Skeletal muscle satellite cell (primary cell): Measurements from ENCODE around the gene MCCC2. TPM values are rescaled to one million over a fixed set of nuclear protein-coding genes. Genes with fewer than 3 reads are reported as not detected.
"Not testable (repeated sequence)": the region's sequence is repeated elsewhere in the genome, so short reads cannot be mapped to it uniquely, and the experiment has no call there.

ENCODE experiments used
- H3K27me3 ChIP-seq: 2 replicates; pipeline ENCODE4 v1.7.0; 2013; ENCODE audit warnings: low read length; ENCODE audit not compliant: control insufficient read depth, insufficient read depth
- H3K36me3 ChIP-seq: 2 replicates; pipeline ENCODE4 v1.7.0; 2013; ENCODE audit warnings: mild to moderate bottlenecking, control low read depth, low read length; ENCODE audit not compliant: insufficient read depth
- H3K4me1 ChIP-seq: 2 replicates; pipeline ENCODE4 v1.7.0; 2013; ENCODE audit warnings: low read length; ENCODE audit not compliant: control insufficient read depth, insufficient read depth
- H3K4me2 ChIP-seq: 2 replicates; pipeline ENCODE4 v1.7.0; 2013; ENCODE audit warnings: mild to moderate bottlenecking, low read length
- H3K4me3 ChIP-seq: 2 replicates; pipeline ENCODE4 v1.7.0; 2013; ENCODE audit warnings: low read length
- H3K9ac ChIP-seq: 2 replicates; pipeline ENCODE4 v1.7.0; 2013; ENCODE audit warnings: mild to moderate bottlenecking, low read depth, low read length, moderate library complexity
- H3K9me3 ChIP-seq: replicated peaks from 2 replicates; pipeline ENCODE4 v1.7.0; 2013; ENCODE audit warnings: mild to moderate bottlenecking, control low read depth, low read length
- total RNA-seq: library from RNA; depleted of rRNA; stranded (reverse); fragments of >200 nt; gene quantifications from 2 replicates; pipeline ENCODE4 v1.2.3, GENCODE V29; 2012; rRNA removed

Gene MCCC2
- total RNA-seq, result 21.8 and 24.6 TPM in 2 replicates

GRCh38 chr5:71586941-71587765, at the start of gene MCCC2:
Gene MCCC2, plus strand, starts transcription at chr5:71587340. Its CDS starts 86 bp downstream, at chr5:71587426.
- Histone ChIP-seq H3K4me1 (peaks cover 13% of the 10 kb centered on the region), H3K9ac (peak within 1 kb of the TSS; percentile 92), H3K36me3 (no peaks in the 10 kb centered on the region), H3K4me3 (peak within 1 kb of the TSS; percentile 74), H3K27me3 (no peaks in the 10 kb centered on the region), H3K4me2 (peak within 1 kb of the TSS; percentile 81), H3K9me3 (no peaks in the 10 kb centered on the region)

DNA sequence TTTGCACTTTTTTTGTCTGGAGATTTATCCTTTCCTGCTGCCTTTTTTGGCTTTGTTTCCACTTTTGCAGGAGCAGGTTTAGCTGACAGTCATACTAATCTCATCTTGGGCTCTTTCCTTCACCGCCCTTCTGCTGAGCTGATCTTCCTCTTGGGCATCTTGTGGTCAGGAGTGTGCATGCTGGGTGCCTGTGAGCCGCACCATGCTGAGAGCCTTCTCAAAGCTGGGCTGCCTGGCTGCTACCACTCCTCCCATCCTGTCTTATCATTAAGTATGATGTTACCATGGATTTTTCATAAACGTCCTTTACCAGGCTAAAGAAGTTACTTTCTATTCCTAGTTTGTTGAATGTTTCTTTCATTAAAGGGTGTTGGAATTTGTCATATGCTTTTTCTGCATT, 49.5 kb upstream of the MCCC2 start:
- Histone ChIP-seq H3K4me1 (peaks cover 16% of the 10 kb centered on the region), H3K36me3 (peaks cover 43% of the 10 kb centered on the region), H3K9me3 (no peaks in the 10 kb centered on the region), H3K4me2 (no peak overlapping the region), H3K4me3 (no peak overlapping the region), H3K27me3 (no peaks in the 10 kb centered on the region), H3K9ac (no peak overlapping the region)

DNA sequence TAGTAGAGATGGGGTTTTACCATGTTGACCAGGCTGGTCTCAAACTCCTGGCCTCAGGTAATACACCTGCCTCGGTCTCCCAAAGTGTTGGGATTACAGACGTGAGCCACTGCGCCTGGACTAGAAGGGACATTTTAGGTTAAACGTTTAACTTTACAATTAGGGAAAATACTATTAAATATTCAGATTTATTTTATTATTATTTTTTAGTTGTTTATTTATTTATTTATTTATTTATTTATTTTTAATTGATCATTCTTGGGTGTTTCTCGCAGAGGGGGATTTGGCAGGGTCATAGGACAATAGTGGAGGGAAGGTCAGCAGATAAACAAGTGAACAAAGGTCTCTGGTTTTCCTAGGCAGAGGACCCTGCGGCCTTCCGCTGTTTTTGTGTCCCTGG, 36.3 kb upstream of the MCCC2 start:
- H3K36me3 ChIP-seq, result peaks cover 43% of the 10 kb centered on the region
- H3K27me3 ChIP-seq, H3K4me2 ChIP-seq, H3K4me3 ChIP-seq, H3K9ac ChIP-seq, H3K4me1 ChIP-seq, H3K9me3 ChIP-seq: not testable (repeated sequence)

GRCh38 chr5:71551582-71551981, 35.6 kb upstream of the MCCC2 start:
- H3K36me3 ChIP-seq, result peaks cover 40% of the 10 kb centered on the region
- H3K9me3 ChIP-seq, H3K9ac ChIP-seq, H3K4me3 ChIP-seq, H3K4me2 ChIP-seq, H3K4me1 ChIP-seq, H3K27me3 ChIP-seq: not testable (repeated sequence)

- H3K36me3 ChIP-seq, result peaks cover 42% of the 10 kb centered on the region
- not testable (repeated sequence) for H3K4me3 ChIP-seq, H3K27me3 ChIP-seq
Observed at GRCh38 chr5:71552026-71552749, 35.0 kb upstream of the MCCC2 start.

GRCh38 chr5:71563161-71563560, 24.0 kb upstream of the MCCC2 start:
- Histone ChIP-seq H3K4me3 (no peak overlapping the region), H3K9ac (no peak overlapping the region), H3K4me2 (no peak overlapping the region), H3K4me1 (no peaks in the 10 kb centered on the region), H3K9me3 (no peaks in the 10 kb centered on the region), H3K27me3 (no peaks in the 10 kb centered on the region), H3K36me3 (peaks cover 45% of the 10 kb centered on the region)

More at GRCh38 chr5:71552026-71552749, 35.0 kb upstream of the MCCC2 start:
- not testable (repeated sequence) for H3K4me2 ChIP-seq, H3K9ac ChIP-seq, H3K9me3 ChIP-seq, H3K4me1 ChIP-seq

- peaks cover 45% of the 10 kb centered on the region for H3K36me3 ChIP-seq
- H3K9me3 ChIP-seq, result no peaks in the 10 kb centered on the region
- no peak overlapping the region for H3K4me2 ChIP-seq
- no peak overlapping the region for H3K4me3 ChIP-seq
- no peak overlapping the region for H3K9ac ChIP-seq
- H3K27me3 ChIP-seq, result no peaks in the 10 kb centered on the region
- H3K4me1 ChIP-seq, result no peaks in the 10 kb centered on the region
Observed at GRCh38 chr5:71564895-71565294, 22.2 kb upstream of the MCCC2 start.

GRCh38 chr5:71569748-71570509, 17.2 kb upstream of the MCCC2 start:
- Histone ChIP-seq H3K9ac (no peak overlapping the region), H3K4me3 (no peak overlapping the region), H3K36me3 (peaks cover 16% of the 10 kb centered on the region), H3K4me1 (no peaks in the 10 kb centered on the region), H3K27me3 (no peaks in the 10 kb centered on the region), H3K4me2 (no peak overlapping the region), H3K9me3 (no peaks in the 10 kb centered on the region)

DNA sequence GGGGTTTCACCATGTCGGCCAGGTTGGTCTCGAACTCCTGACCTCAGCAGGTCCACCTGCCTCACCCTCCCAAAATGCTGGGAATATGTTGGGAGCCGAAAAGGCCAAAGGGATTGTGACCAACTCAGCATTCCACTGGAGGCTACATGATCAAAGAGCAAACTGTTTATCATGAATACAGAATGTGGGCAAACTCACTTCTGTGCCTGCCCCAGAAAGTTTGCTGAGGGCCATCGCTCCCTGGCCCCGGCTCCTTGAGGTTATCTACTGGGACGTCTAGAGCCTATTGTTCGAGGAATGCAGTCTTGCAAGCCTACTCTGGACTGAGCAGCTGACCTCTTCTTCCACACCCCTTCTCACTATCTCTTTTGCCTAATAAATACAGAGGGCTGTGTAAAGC, 15.3 kb upstream of the MCCC2 start:
- not testable (repeated sequence) for H3K4me3 ChIP-seq, H3K9ac ChIP-seq, H3K4me1 ChIP-seq, H3K4me2 ChIP-seq, H3K9me3 ChIP-seq, H3K27me3 ChIP-seq
- H3K36me3 ChIP-seq, result peaks cover 11% of the 10 kb centered on the region

- Histone ChIP-seq H3K9me3 (no peaks in the 10 kb centered on the region), H3K9ac (no peak overlapping the region), H3K27me3 (no peaks in the 10 kb centered on the region), H3K4me3 (no peak overlapping the region), H3K36me3 (peaks cover 3% of the 10 kb centered on the region), H3K4me1 (no peaks in the 10 kb centered on the region), H3K4me2 (no peak overlapping the region)
Observed at GRCh38 chr5:71573591-71573990, 13.5 kb upstream of the MCCC2 start.

DNA sequence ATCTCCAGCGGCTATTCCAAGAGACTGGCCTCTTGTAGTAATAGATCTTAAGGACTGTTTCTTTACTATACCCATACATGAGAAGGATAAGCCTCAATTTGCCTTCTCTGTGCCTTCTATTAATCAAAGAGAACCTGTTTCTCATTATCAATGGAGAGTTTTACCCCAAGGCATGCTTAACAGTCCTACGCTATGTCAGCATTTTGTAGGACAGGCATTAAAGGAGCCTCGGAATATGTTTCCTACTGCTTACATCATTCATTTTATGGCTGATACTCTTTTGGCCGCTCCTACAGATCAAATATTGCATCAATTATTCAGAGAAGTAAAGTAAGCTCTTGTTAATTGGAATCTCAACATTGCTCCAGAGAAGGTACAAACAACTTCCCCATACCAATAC, 11.6 kb upstream of the MCCC2 start:
- not testable (repeated sequence) for H3K4me1 ChIP-seq, H3K9ac ChIP-seq, H3K36me3 ChIP-seq, H3K4me2 ChIP-seq, H3K9me3 ChIP-seq, H3K4me3 ChIP-seq, H3K27me3 ChIP-seq
